WTC11 (cell line): ENCODE data around the gene LSM12. TPM values are rescaled to one million over a fixed set of nuclear protein-coding genes. Genes with fewer than 3 reads are reported as not detected.
A peak's percentile ranks its signal among the peaks of the same experiment; 100 is the strongest.

Experiments
- ATAC-seq: fragments of 200-7000 bp; cut with Tn5 transposase; 2 replicates; pipeline ENCODE4 v1.10.0; 2021; ENCODE audit warnings: mild to moderate bottlenecking, moderate library complexity
- CTCF ChIA-PET: fragments of 300-600 bp; sonication (Branson Sonifier 250); formaldehyde crosslinking; loops from one replicate; lab custom pipeline; 2021; ENCODE audit warnings: antibody characterized with exemption; lab: Charles Lee
- POLR2A ChIA-PET: fragments of 350-600 bp; sonication (Branson Sonifier 250); formaldehyde crosslinking; loops from one replicate; lab custom pipeline; 2021; ENCODE audit warnings: antibody characterized with exemption; lab: Charles Lee
- DNase-seq: peaks from one replicate; pipeline ENCODE4 v3.0.0; 2021; ENCODE audit warnings: low spot score
- H3K27ac Mint-ChIP-seq: 2 replicates; pipeline ENCODE4 v1.8.0; 2021; ENCODE audit warnings: mixed read lengths
- H3K27me3 Mint-ChIP-seq: 2 replicates; pipeline ENCODE4 v1.8.0; 2021; ENCODE audit warnings: low read depth, mild to moderate bottlenecking, moderate library complexity, mixed read lengths
- H3K36me3 Mint-ChIP-seq: 2 replicates; pipeline ENCODE4 v1.8.0; 2021; ENCODE audit warnings: mixed read lengths
- H3K4me1 Mint-ChIP-seq: 2 replicates; pipeline ENCODE4 v1.8.0; 2022; ENCODE audit warnings: mixed read lengths
- H3K4me3 Mint-ChIP-seq: 2 replicates; pipeline ENCODE4 v1.8.0; 2021; ENCODE audit warnings: mild to moderate bottlenecking, moderate library complexity, mixed read lengths
- H3K9me3 Mint-ChIP-seq: 2 replicates; pipeline ENCODE4 v1.8.0; 2021; ENCODE audit warnings: mixed read lengths
- ATF3 ChIP-seq: sonication (generic); formaldehyde crosslinking; conservative IDR thresholded peaks from 2 replicates; pipeline ENCODE4 v1.8.1; 2022; ENCODE audit warnings: mild to moderate bottlenecking, missing genetic modification reagents
- CREB1 ChIP-seq: sonication (generic); formaldehyde crosslinking; IDR thresholded peaks from 2 replicates; pipeline ENCODE4 v1.8.0; 2023; ENCODE audit warnings: mild to moderate bottlenecking, missing genetic modification reagents
- EMX1 ChIP-seq: fragments of 250-450 bp; sonication (Bioruptor Pico); IDR thresholded peaks from 2 replicates; pipeline ENCODE4 v1.8.0; 2021; ENCODE audit warnings: mild to moderate bottlenecking
- ETV6 ChIP-seq: sonication (generic); formaldehyde crosslinking; IDR thresholded peaks from 2 replicates; pipeline ENCODE4 v1.8.1; 2022; ENCODE audit warnings: mild to moderate bottlenecking, missing genetic modification reagents
- JAZF1 ChIP-seq: fragments of 250-450 bp; sonication (Bioruptor Pico); IDR thresholded peaks from 2 replicates; pipeline ENCODE4 v1.9.0; 2021; ENCODE audit warnings: moderate library complexity, mild to moderate bottlenecking, inconsistent platforms
- JUN ChIP-seq: sonication (generic); formaldehyde crosslinking; IDR thresholded peaks from 2 replicates; pipeline ENCODE4 v1.8.0; 2023; ENCODE audit warnings: mild to moderate bottlenecking, missing genetic modification reagents
- NR2C2 ChIP-seq: sonication (generic); formaldehyde crosslinking; IDR thresholded peaks from 2 replicates; pipeline ENCODE4 v1.8.0; 2022; ENCODE audit warnings: mild to moderate bottlenecking, missing genetic modification reagents
- NR3C1 ChIP-seq: sonication (generic); formaldehyde crosslinking; conservative IDR thresholded peaks from 2 replicates; pipeline ENCODE4 v1.8.1; 2023; ENCODE audit warnings: low read depth, mild to moderate bottlenecking, missing genetic modification reagents
- RELA ChIP-seq: sonication (generic); formaldehyde crosslinking; IDR thresholded peaks from 2 replicates; pipeline ENCODE4 v1.8.1; 2022; ENCODE audit warnings: missing genetic modification reagents, mild to moderate bottlenecking, borderline replicate concordance
- SMAD3 ChIP-seq: sonication (generic); formaldehyde crosslinking; IDR thresholded peaks from 2 replicates; pipeline ENCODE4 v1.8.0; 2022; ENCODE audit warnings: missing genetic modification reagents, mild to moderate bottlenecking, borderline replicate concordance
- SMAD4 ChIP-seq: sonication (generic); formaldehyde crosslinking; IDR thresholded peaks from 2 replicates; pipeline ENCODE4 v1.8.0; 2022; ENCODE audit warnings: mild to moderate bottlenecking, missing genetic modification reagents
- STAT6 ChIP-seq: sonication (generic); formaldehyde crosslinking; conservative IDR thresholded peaks from 2 replicates; pipeline ENCODE4 v1.8.1; 2023; ENCODE audit warnings: mild to moderate bottlenecking, low read depth, missing genetic modification reagents, moderate library complexity
- TCF7 ChIP-seq: sonication (generic); formaldehyde crosslinking; IDR thresholded peaks from 2 replicates; pipeline ENCODE4 v1.8.0; 2022; ENCODE audit warnings: mild to moderate bottlenecking, low read depth, missing genetic modification reagents, moderate library complexity
- TEAD1 ChIP-seq: sonication (generic); formaldehyde crosslinking; IDR thresholded peaks from 2 replicates; pipeline ENCODE4 v1.8.0; 2022; ENCODE audit warnings: mild to moderate bottlenecking, missing genetic modification reagents
- TP53 ChIP-seq: sonication (generic); formaldehyde crosslinking; IDR thresholded peaks from 2 replicates; pipeline ENCODE4 v1.8.1; 2023; ENCODE audit warnings: mild to moderate bottlenecking, missing genetic modification reagents
- ZBTB43 ChIP-seq: sonication (generic); formaldehyde crosslinking; IDR thresholded peaks from 2 replicates; pipeline ENCODE4 v1.8.1; 2023; ENCODE audit warnings: mild to moderate bottlenecking, missing genetic modification reagents
- ZNF138 ChIP-seq: sonication (generic); formaldehyde crosslinking; conservative IDR thresholded peaks from 2 replicates; pipeline ENCODE4 v1.8.1; 2022; ENCODE audit warnings: mild to moderate bottlenecking, moderate library complexity, missing genetic modification reagents
- ZNF263 ChIP-seq: sonication (generic); formaldehyde crosslinking; IDR thresholded peaks from 2 replicates; pipeline ENCODE4 v1.8.1; 2022; ENCODE audit warnings: low read depth, mild to moderate bottlenecking, moderate library complexity, missing genetic modification reagents
- ZNF396 ChIP-seq: fragments of 250-450 bp; sonication (Bioruptor Pico); IDR thresholded peaks from 2 replicates; pipeline ENCODE4 v1.8.0; 2021; ENCODE audit warnings: mild to moderate bottlenecking, moderate library complexity, borderline replicate concordance
- ZNF416 ChIP-seq: fragments of 250-450 bp; sonication (Bioruptor Pico); IDR thresholded peaks from 2 replicates; pipeline ENCODE4 v1.9.0; 2021; ENCODE audit warnings: mild to moderate bottlenecking, inconsistent platforms
- ZNF423 ChIP-seq: fragments of 250-450 bp; sonication (Bioruptor Pico); IDR thresholded peaks from 2 replicates; pipeline ENCODE4 v2.1.2; 2022; ENCODE audit warnings: mild to moderate bottlenecking, moderate library complexity
- total RNA-seq: library from RNA; stranded (reverse); gene quantifications from 3 replicates; pipeline ENCODE4 v1.2.3, GENCODE V29; 2021
- TF ChIP-seq, protein P1 (sequence below): sonication (generic); formaldehyde crosslinking; IDR thresholded peaks from 2 replicates; pipeline ENCODE4 v1.8.0; 2022; ENCODE audit warnings: missing genetic modification reagents
- TF ChIP-seq, protein P2 (sequence below): fragments of 250-450 bp; sonication (Bioruptor Pico); IDR thresholded peaks from 2 replicates; pipeline ENCODE4 v1.9.0; 2021; ENCODE audit warnings: moderate library complexity, mild to moderate bottlenecking, inconsistent platforms, borderline replicate concordance
- TF ChIP-seq, protein P3 (sequence below): sonication (generic); formaldehyde crosslinking; IDR thresholded peaks from 2 replicates; pipeline ENCODE4 v1.8.1; 2022; ENCODE audit warnings: low read depth, missing genetic modification reagents, borderline replicate concordance

Gene LSM12
- total RNA-seq, 1 experiment from 2014 or later, result 102 TPM

DNA sequence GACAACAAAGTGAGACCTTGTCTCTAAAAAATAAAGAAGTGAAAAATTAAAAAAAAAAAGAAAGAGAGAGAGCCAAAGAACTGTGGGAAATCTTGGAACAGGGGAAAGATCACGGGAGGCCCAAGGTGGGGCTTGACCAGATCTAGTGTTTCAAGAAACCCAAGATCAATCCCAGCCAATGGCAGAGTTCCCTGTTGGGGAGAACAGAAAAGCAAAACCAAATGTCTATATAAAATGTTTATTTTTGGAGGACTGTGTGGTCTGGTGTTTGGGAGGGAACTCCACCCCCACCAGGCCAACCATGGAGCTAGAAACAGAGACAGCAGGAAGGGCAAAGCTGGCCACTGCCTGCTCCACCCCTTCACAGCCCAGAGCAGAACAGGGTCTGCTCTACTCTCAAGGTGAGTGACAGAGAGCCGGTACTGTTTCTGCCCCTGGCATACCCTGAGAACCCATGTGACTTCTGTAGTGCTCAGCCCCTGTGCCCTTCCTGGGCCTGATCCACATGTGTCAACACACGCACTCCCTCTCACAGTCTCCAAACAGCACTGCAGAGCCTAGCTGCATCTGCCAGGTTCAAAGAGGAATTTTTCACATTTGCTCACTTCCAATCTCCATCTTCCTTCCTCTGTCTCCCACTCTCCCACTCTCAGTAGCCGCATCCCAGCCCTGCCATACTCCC is 55.4 kb downstream of the LSM12 start:
- CTCF ChIA-PET, result interaction anchor here (0.8 to 1.4 kb wide), 3 partner anchors 12 to 30 kb away, joined by 3 read pairs; no protein-coding TSS in a partner anchor
- peaks cover 10% of the 10 kb centered on the region; the same call in 1 of the 2 replicates for H3K36me3 Mint-ChIP-seq
- H3K4me3 Mint-ChIP-seq, result no peak overlapping the region
- H3K9me3 Mint-ChIP-seq, result no peaks in the 10 kb centered on the region
- H3K27ac Mint-ChIP-seq, result no peak overlapping the region
- ATAC-seq, result no peak
- peaks cover 23% of the 10 kb centered on the region for H3K4me1 Mint-ChIP-seq
- POLR2A ChIA-PET, result interaction anchor here (0.5 kb wide), 1 partner anchor 61 kb away, joined by 3 read pairs; no protein-coding TSS in a partner anchor
- TF ChIP-seq ZNF423 (CRISPR knock-in tag), result no peak
- no peak for TF ChIP-seq SMAD4 (CRISPR knock-in tag)
- TF ChIP-seq, protein P1, sequence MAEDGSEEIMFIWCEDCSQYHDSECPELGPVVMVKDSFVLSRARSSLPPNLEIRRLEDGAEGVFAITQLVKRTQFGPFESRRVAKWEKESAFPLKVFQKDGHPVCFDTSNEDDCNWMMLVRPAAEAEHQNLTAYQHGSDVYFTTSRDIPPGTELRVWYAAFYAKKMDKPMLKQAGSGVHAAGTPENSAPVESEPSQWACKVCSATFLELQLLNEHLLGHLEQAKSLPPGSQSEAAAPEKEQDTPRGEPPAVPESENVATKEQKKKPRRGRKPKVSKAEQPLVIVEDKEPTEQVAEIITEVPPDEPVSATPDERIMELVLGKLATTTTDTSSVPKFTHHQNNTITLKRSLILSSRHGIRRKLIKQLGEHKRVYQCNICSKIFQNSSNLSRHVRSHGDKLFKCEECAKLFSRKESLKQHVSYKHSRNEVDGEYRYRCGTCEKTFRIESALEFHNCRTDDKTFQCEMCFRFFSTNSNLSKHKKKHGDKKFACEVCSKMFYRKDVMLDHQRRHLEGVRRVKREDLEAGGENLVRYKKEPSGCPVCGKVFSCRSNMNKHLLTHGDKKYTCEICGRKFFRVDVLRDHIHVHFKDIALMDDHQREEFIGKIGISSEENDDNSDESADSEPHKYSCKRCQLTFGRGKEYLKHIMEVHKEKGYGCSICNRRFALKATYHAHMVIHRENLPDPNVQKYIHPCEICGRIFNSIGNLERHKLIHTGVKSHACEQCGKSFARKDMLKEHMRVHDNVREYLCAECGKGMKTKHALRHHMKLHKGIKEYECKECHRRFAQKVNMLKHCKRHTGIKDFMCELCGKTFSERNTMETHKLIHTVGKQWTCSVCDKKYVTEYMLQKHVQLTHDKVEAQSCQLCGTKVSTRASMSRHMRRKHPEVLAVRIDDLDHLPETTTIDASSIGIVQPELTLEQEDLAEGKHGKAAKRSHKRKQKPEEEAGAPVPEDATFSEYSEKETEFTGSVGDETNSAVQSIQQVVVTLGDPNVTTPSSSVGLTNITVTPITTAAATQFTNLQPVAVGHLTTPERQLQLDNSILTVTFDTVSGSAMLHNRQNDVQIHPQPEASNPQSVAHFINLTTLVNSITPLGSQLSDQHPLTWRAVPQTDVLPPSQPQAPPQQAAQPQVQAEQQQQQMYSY, result no peak
- TF ChIP-seq JAZF1 (CRISPR knock-in tag), result no peak
- TF ChIP-seq EMX1 (CRISPR knock-in tag), result no peak
- no peak for TF ChIP-seq ZNF416 (CRISPR knock-in tag)
- TF ChIP-seq, protein P2, sequence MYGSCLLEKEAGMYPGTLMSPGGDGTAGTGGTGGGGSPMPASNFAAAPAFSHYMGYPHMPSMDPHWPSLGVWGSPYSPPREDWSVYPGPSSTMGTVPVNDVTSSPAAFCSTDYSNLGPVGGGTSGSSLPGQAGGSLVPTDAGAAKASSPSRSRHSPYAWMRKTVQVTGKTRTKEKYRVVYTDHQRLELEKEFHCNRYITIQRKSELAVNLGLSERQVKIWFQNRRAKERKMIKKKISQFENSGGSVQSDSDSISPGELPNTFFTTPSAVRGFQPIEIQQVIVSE (CRISPR knock-in tag), result no peak
- no peak for TF ChIP-seq RELA (CRISPR knock-in tag)
- TF ChIP-seq JUN, result no peak
- TF ChIP-seq, protein P3, sequence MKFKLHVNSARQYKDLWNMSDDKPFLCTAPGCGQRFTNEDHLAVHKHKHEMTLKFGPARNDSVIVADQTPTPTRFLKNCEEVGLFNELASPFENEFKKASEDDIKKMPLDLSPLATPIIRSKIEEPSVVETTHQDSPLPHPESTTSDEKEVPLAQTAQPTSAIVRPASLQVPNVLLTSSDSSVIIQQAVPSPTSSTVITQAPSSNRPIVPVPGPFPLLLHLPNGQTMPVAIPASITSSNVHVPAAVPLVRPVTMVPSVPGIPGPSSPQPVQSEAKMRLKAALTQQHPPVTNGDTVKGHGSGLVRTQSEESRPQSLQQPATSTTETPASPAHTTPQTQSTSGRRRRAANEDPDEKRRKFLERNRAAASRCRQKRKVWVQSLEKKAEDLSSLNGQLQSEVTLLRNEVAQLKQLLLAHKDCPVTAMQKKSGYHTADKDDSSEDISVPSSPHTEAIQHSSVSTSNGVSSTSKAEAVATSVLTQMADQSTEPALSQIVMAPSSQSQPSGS, result no peak
- no peak for TF ChIP-seq NR3C1 (CRISPR knock-in tag)
- no peak for TF ChIP-seq ZNF263 (CRISPR knock-in tag)
- no peak for TF ChIP-seq TEAD1 (CRISPR knock-in tag)
- H3K27me3 Mint-ChIP-seq, result peaks cover 4% of the 10 kb centered on the region
- no peak for DNase-seq

DNA sequence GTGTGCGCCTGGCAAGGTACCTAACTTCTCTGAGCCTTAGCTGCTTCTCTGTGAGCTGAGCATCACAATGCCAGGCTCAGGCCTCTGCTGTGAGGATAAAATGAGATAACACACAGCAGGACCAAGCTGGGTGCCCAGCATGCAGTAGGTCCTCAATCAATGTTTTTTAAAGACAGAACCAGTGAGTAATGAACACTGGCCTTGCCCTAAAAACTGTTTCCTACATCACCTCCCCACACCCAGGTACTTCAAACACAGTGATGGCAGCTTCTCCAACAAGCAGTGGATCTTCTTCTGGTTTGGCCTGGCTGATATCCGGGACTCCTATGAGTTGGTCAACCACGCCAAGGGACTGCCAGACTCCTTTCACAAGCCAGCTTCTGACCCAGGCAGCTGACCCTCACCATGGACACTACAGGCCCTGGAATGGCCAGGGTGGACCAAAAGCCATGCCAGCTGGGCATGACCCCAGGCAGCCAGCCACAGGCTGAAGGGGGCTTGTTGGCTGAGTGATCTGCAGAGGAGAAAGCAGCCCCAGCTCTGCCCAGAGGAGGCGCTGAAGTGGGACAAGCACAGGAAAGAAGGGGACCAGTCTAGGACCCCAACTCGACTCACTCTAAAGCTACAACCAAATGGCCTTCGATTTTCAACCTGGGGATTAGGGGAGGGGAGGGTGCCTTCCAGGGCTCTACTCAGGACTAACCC is 58.1 kb downstream of the LSM12 start:
- H3K4me1 Mint-ChIP-seq, result peaks cover 17% of the 10 kb centered on the region
- TF ChIP-seq SMAD3 (CRISPR knock-in tag) (no peak), TCF7 (CRISPR knock-in tag) (no peak), ETV6 (CRISPR knock-in tag) (no peak), TP53 (CRISPR knock-in tag) (no peak), JUN (no peak), STAT6 (CRISPR knock-in tag) (no peak), NR2C2 (CRISPR knock-in tag) (no peak), ATF3 (CRISPR knock-in tag) (no peak), CREB1 (no peak), ZNF396 (no peak), SMAD4 (CRISPR knock-in tag) (no peak), ZBTB43 (CRISPR knock-in tag) (no peak), ZNF138 (no peak)
- no peaks in the 10 kb centered on the region for H3K9me3 Mint-ChIP-seq
- ChIA-PET CTCF (interaction anchor here (0.5 to 7.0 kb wide), 19 partner anchors 11 to 337 kb away, joined by 3 to 74 read pairs (median 5); partner anchors contain the start of genes GRN, MPP2 and PPY), POLR2A (interaction anchor here (0.9 to 1.0 kb wide), 2 partner anchors 62 to 70 kb away, joined by 3 read pairs; partner anchors contain the start of gene G6PC3)
- ATAC-seq, result no peak
- peak; percentile 46 for DNase-seq
- H3K4me3 Mint-ChIP-seq, result peak overlapping the region; percentile 92
- H3K36me3 Mint-ChIP-seq, result peaks cover 10% of the 10 kb centered on the region; the same call in 1 of the 2 replicates
- peak overlapping the region; percentile 72; the same call in 1 of the 2 replicates for H3K27ac Mint-ChIP-seq
- H3K27me3 Mint-ChIP-seq, result peaks cover 23% of the 10 kb centered on the region
